MG63 (cell line): ENCODE measurements around the gene F2RL1. TPM values are rescaled to one million over a fixed set of nuclear protein-coding genes. Genes with fewer than 3 reads are reported as not detected.
A peak's percentile ranks its signal among the peaks of the same experiment; 100 is the strongest.
"Not testable (repeated sequence)": the region's sequence is repeated elsewhere in the genome, so short reads cannot be mapped to it uniquely, and the experiment has no call there.

Experiments
- DNase-seq: peaks from one replicate; pipeline ENCODE4 v3.0.0-alpha.2; 2020
- H3K27me3 ChIP-seq: fragments of 250-450 bp; sonication (Bioruptor Pico); 2 replicates; pipeline ENCODE4 v1.5.1; 2020; ENCODE audit warnings: mild to moderate bottlenecking, moderate library complexity
- H3K36me3 ChIP-seq: fragments of 250-450 bp; sonication (Bioruptor Pico); 2 replicates; pipeline ENCODE4 v1.5.1; 2020; ENCODE audit warnings: mild to moderate bottlenecking, moderate library complexity
- H3K4me3 ChIP-seq: fragments of 250-450 bp; sonication (Bioruptor Pico); 2 replicates; pipeline ENCODE4 v1.5.1; 2020; ENCODE audit warnings: mild to moderate bottlenecking, moderate library complexity
- H3K9me3 ChIP-seq: fragments of 250-450 bp; sonication (Bioruptor Pico); 2 replicates; pipeline ENCODE4 v1.5.1; 2020; ENCODE audit warnings: mild to moderate bottlenecking, moderate library complexity
- total RNA-seq: library from RNA; depleted of rRNA; stranded (reverse); fragments of >200 nt; shearing (Covaris generic); gene quantifications from 2 replicates; pipeline ENCODE4 v1.2.3, GENCODE V29; 2014; ENCODE audit warnings: low replicate concordance

The F2RL1 gene
- total RNA-seq, 1 experiment from 2014 or later, result 1.2 TPM

GRCh38 chr5:76822105-76822731, 3.4 kb downstream of the F2RL1 start:
- not testable (repeated sequence) for DNase-seq, H3K36me3 ChIP-seq, H3K9me3 ChIP-seq, H3K27me3 ChIP-seq, H3K4me3 ChIP-seq

- H3K36me3 ChIP-seq, DNase-seq: not testable (repeated sequence)
These were observed 7.6 kb downstream of the F2RL1 start for GRCh38 chr5:76826416-76826815.

DNA sequence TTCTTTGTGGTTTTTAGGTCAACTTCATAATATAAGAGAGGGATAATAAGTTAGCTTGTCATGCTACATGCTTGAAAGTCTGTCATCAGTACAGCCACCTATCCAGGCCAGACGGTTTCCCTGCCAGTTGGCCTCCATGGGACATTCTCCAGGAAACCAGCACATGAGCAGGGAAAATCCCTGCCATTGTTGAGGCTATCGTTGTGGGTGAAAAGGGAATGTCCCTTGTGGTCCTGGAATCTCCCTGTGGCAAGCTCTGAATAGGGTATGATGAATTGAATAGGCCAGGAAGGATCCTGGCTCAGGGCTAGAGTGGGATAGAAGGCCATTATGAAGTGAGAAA, 12.3 kb downstream of the F2RL1 start:
- H3K4me3 ChIP-seq, result no peak overlapping the region
- H3K9me3 ChIP-seq, result no peaks in the 10 kb centered on the region
- no peaks in the 10 kb centered on the region for H3K36me3 ChIP-seq
- no peaks in the 10 kb centered on the region for H3K27me3 ChIP-seq
- peak; percentile 6 for DNase-seq

More at GRCh38 chr5:76826416-76826815, 7.6 kb downstream of the F2RL1 start:
- not testable (repeated sequence) for H3K4me3 ChIP-seq, H3K27me3 ChIP-seq, H3K9me3 ChIP-seq

GRCh38 chr5:76836181-76836580, 17.4 kb downstream of the F2RL1 start:
- Histone ChIP-seq H3K27me3 (no peaks in the 10 kb centered on the region), H3K36me3 (no peaks in the 10 kb centered on the region), H3K4me3 (no peak overlapping the region), H3K9me3 (no peaks in the 10 kb centered on the region)
- DNase-seq, result no peak

DNA sequence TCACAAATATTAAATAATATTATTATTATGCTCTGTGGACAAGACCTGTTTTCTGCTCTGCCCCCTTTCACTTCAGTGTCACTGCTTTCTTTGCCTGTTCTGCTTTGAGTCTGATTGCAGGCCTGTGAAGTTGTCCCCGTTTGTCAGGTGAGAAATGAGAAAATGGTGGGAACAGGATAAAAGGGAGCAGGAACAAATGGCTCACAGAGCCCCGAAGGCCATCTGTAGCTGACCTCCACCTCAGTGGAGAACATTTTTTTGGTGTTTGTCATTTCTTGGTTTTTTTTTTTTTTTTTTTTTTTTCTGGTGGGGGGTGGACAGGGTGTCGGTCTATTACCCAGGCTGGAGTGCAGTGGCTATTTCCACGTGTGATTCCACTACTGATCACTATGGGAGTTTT, 17.8 kb downstream of the F2RL1 start:
- DNase-seq, result no peak
- Histone ChIP-seq H3K36me3 (no peaks in the 10 kb centered on the region), H3K27me3 (no peaks in the 10 kb centered on the region), H3K4me3 (no peak overlapping the region), H3K9me3 (no peaks in the 10 kb centered on the region)

GRCh38 chr5:76838481-76839261, 19.8 kb downstream of the F2RL1 start:
- H3K9me3 ChIP-seq, result no peaks in the 10 kb centered on the region
- no peak for DNase-seq

GRCh38 chr5:76841361-76841760, 22.5 kb downstream of the F2RL1 start:
- no peaks in the 10 kb centered on the region for H3K9me3 ChIP-seq
- no peaks in the 10 kb centered on the region for H3K27me3 ChIP-seq
- DNase-seq, result no peak
- no peak overlapping the region for H3K4me3 ChIP-seq
- H3K36me3 ChIP-seq, result no peaks in the 10 kb centered on the region

More at GRCh38 chr5:76838481-76839261, 19.8 kb downstream of the F2RL1 start:
- Histone ChIP-seq H3K4me3 (no peak overlapping the region), H3K36me3 (no peaks in the 10 kb centered on the region), H3K27me3 (no peaks in the 10 kb centered on the region)

DNA sequence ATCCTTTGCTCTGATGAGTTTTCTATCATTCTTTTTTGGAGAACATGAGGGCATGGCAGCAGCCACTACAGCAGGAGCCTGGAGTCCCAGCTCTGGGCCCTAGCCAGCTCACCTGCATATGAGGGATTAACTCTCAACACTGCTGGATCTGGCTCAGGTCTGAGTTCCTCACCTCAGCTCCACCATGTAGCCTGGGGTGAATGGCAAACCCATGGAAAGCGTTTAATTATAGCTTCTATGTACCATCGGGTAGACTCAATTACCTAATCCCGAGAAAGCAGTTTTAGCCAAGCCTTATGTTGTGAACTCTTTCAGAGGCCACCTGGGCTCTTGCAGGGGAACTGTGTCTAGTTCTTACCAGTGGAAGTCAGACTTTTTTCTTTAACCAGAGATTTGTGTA, 27.1 kb downstream of the F2RL1 start:
- Histone ChIP-seq H3K27me3 (no peaks in the 10 kb centered on the region), H3K9me3 (no peaks in the 10 kb centered on the region), H3K4me3 (no peak overlapping the region), H3K36me3 (no peaks in the 10 kb centered on the region)
- no peak for DNase-seq

GRCh38 chr5:76849419-76850291, 30.8 kb downstream of the F2RL1 start, which contains the start of gene S100Z:
Gene S100Z (plus strand): TSS chr5:76850014. CDS start chr5:76875360, 25,346 bp downstream.
- H3K27me3 ChIP-seq, result no peaks in the 10 kb centered on the region
- H3K9me3 ChIP-seq, result no peaks in the 10 kb centered on the region
- no peak for DNase-seq
- no peaks in the 10 kb centered on the region for H3K36me3 ChIP-seq
- H3K4me3 ChIP-seq, result no peak within 1 kb of the TSS

DNA sequence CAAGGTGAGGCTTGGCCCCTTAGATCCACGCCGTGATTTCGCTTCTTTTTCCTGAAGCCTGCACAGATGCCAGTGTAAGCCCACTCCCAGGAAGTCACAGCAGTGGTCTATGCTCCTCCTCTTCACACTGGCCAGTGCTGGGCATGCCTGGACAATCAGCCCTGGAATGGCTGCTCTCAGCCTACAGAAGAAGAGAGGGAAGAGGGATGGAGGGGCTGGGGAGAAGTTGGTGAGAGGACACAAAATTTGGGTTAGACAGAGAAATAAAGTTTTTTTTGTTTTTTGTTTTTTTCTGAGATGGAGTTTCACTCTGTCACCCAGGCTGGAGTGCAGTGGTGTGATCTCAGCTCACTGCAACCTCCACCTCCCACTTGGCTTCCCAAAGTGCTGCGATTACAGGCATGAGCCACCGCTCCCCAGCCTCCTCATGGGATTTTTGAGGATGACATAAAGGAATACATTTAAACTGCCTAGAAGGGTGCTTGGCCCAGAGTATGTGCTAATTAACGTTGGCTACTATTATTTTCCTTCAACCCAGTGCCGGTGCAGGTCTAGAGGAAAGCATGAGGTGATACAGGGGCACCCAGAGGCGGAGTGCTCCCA, 31.8 kb downstream of the F2RL1 start:
- no peak for DNase-seq
- Histone ChIP-seq H3K27me3 (no peaks in the 10 kb centered on the region), H3K4me3 (no peak overlapping the region), H3K36me3 (no peaks in the 10 kb centered on the region), H3K9me3 (no peaks in the 10 kb centered on the region)

GRCh38 chr5:76851728-76852369, 33.0 kb downstream of the F2RL1 start:
- no peak for DNase-seq
- Histone ChIP-seq H3K4me3 (no peak overlapping the region), H3K36me3 (no peaks in the 10 kb centered on the region), H3K27me3 (no peaks in the 10 kb centered on the region), H3K9me3 (no peaks in the 10 kb centered on the region)

GRCh38 chr5:76852772-76853171, 33.9 kb downstream of the F2RL1 start:
- DNase-seq, result no peak
- Histone ChIP-seq H3K4me3 (no peak overlapping the region), H3K9me3 (no peaks in the 10 kb centered on the region), H3K36me3 (no peaks in the 10 kb centered on the region), H3K27me3 (no peaks in the 10 kb centered on the region)

DNA sequence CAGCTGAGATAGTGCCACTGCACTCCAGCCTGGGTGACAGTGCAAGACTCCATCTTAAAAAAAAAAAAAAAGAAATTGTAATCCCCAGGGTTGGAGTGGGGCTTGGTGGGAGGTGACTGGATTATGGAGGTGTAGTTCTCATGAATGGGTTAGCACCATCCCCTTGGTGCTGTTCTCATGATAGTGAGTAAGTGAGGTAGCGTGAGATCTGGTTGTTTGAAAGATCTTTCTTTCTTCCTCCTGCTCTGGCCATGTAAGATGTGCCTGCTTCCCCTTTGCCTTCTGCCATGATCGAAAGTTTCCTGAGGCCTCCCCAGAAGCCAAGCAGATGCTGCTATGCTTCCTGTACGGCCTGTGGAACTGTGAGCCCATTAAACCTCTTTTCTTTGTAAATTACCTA, 34.9 kb downstream of the F2RL1 start:
- not testable (repeated sequence) for DNase-seq, H3K36me3 ChIP-seq, H3K9me3 ChIP-seq, H3K4me3 ChIP-seq, H3K27me3 ChIP-seq

DNA sequence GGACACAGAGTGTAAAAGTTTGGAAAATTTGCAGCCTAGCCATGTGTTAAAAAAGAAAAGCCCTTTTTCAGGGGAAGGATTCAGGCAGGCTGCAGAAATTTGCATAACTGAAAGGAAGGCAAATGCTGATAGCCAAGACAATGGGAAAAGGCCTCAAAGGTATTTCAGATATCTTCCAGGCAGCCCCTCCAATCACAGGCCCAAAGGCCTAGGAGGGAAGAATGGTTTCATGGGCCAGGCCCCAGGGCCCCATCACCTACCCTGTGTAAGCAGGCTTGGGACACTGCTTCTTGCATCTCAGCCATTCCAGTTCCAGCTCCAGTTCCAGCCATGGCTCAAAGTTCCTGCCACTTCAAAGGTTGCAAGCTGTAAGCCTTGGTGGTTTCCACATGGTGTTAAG, 35.8 kb downstream of the F2RL1 start:
- Histone ChIP-seq H3K36me3 (no peaks in the 10 kb centered on the region), H3K9me3 (no peaks in the 10 kb centered on the region), H3K4me3 (no peak overlapping the region), H3K27me3 (no peaks in the 10 kb centered on the region)
- DNase-seq, result no peak

- DNase-seq, H3K9me3 ChIP-seq, H3K36me3 ChIP-seq, H3K27me3 ChIP-seq, H3K4me3 ChIP-seq: not testable (repeated sequence)
These were observed 36.7 kb downstream of the F2RL1 start for GRCh38 chr5:76855501-76855900.

DNA sequence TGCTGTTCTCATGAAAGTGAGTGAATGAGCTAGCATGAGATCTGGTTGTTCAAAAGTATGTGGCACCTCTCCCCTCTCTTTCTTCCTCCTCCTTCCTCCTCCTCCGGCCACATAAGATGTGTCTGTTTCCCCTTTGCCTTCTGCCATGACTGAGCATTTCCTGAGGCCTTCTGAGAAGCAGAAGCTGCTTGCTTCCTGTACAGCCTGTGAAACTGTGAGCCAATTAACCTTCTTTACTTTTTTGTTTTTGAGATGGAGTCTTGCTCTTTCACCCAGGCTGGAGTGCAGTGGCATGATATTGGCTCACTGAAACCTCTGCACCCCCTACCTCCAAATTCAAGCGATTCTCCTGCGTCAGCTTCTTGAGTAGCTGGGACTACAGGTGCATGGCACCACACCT, 37.1 kb downstream of the F2RL1 start:
- no peak for DNase-seq
- peaks cover 2% of the 10 kb centered on the region; the same call in 1 of the 2 replicates for H3K9me3 ChIP-seq
- no peak overlapping the region for H3K4me3 ChIP-seq
- no peaks in the 10 kb centered on the region for H3K27me3 ChIP-seq
- no peaks in the 10 kb centered on the region for H3K36me3 ChIP-seq
